SH-SY5Y (cell line): ENCODE measurements around the gene GDF15.

ENCODE experiments used
- GATA2 ChIP-seq: IDR thresholded peaks from 2 replicates; pipeline ENCODE4 v1.6.1; 2011; ENCODE audit warnings: mild to moderate bottlenecking, low read depth, low read length
- GATA3 ChIP-seq: IDR thresholded peaks from 2 replicates; pipeline ENCODE4 v1.6.1; 2011; ENCODE audit warnings: low read depth, mild to moderate bottlenecking, low read length, moderate library complexity

- TF ChIP-seq GATA2 (no peak), GATA3 (no peak)
Observed at GRCh38 chr19:18426416-18426767, 40.4 kb downstream of the GDF15 start.
